Activated CD4-positive, alpha-beta T cell treated with anti-CD3 and anti-CD28 coated beads for 36 hours (primary cell): ENCODE measurements around the gene MUL1. TPM values are rescaled to one million over a fixed set of nuclear protein-coding genes. Genes with fewer than 3 reads are reported as not detected.
A peak's percentile ranks its signal among the peaks of the same experiment; 100 is the strongest.
"Not testable (repeated sequence)": the region's sequence is repeated elsewhere in the genome, so short reads cannot be mapped to it uniquely, and the experiment has no call there.

ENCODE experiments used
- ATAC-seq: fragments of 200-7000 bp; cut with Tn5 transposase; one replicate; pipeline ENCODE4 v1.10.0; 2021; ENCODE audit warnings: mild to moderate bottlenecking, moderate library complexity
- CTCF ChIA-PET: fragments of 350-600 bp; sonication (Branson Sonifier 250); formaldehyde crosslinking; loops from one replicate; lab custom pipeline; 2021; ENCODE audit warnings: antibody characterized with exemption; lab: Charles Lee
- POLR2A ChIA-PET: fragments of 350-600 bp; sonication (Branson Sonifier 250); formaldehyde crosslinking; loops from one replicate; lab custom pipeline; 2021; ENCODE audit warnings: antibody characterized with exemption, inconsistent platforms; lab: Charles Lee
- DNase-seq: peaks from one replicate; pipeline ENCODE4 v3.0.0-alpha.2; 2020
- H3K27ac Mint-ChIP-seq: one replicate; pipeline ENCODE4 v1.8.0; 2021; ENCODE audit warnings: mixed read lengths
- H3K27me3 Mint-ChIP-seq: one replicate; pipeline ENCODE4 v1.8.0; 2021; ENCODE audit warnings: mixed read lengths
- H3K36me3 Mint-ChIP-seq: one replicate; pipeline ENCODE4 v1.8.0; 2021; ENCODE audit warnings: low read depth, mixed read lengths
- H3K4me1 Mint-ChIP-seq: one replicate; pipeline ENCODE4 v1.8.0; 2021; ENCODE audit warnings: mixed read lengths
- H3K4me3 Mint-ChIP-seq: one replicate; pipeline ENCODE4 v1.8.0; 2021; ENCODE audit warnings: mild to moderate bottlenecking, moderate library complexity, mixed read lengths
- H3K9me3 Mint-ChIP-seq: one replicate; pipeline ENCODE4 v1.8.0; 2021; ENCODE audit warnings: low read depth, mixed read lengths
- intact Hi-C, 2 experiments: fragments of 100-400 bp; cut with DNase I in 1 of 2; cut with micrococcal nuclease in 1 of 2; formaldehyde crosslinking; loops; one replicate each; pipeline versions ENCODE4 v1.14.2 to v1.15.1; 2022 to 2024; cut with DNase I, micrococcal nuclease
- total RNA-seq, 2 experiments: library from RNA; stranded (reverse); gene quantifications; one replicate each; pipeline ENCODE4 v1.2.3, GENCODE V29; 2021

MUL1 gene
- total RNA-seq, 2 experiments from 2014 or later = 9.0 to 13.1 TPM

- ATAC-seq (peak; percentile 45), DNase-seq (no peak)
- Mint-ChIP-seq H3K36me3 (peaks cover 8% of the 10 kb centered on the region), H3K4me3 (peak overlapping the region; percentile 79), H3K4me1 (peaks cover 17% of the 10 kb centered on the region), H3K27ac (peak overlapping the region; percentile 65), H3K27me3 (peaks cover 2% of the 10 kb centered on the region), H3K9me3 (no peaks in the 10 kb centered on the region)
- CTCF ChIA-PET = interaction anchor here (0.5 to 0.8 kb wide), 3 partner anchors 13 to 1011 kb away, joined by 4 read pairs; no protein-coding TSS in a partner anchor
- POLR2A ChIA-PET = no interaction called here
- intact Hi-C loops = loop anchor here (1.0 to 10.0 kb wide), 4 partner anchors 11 to 838 kb away; partner anchors contain the start of genes HP1BP3 (in 1 of the 2) and PINK1 (in 1 of the 2)
These were observed 745 bp downstream of the MUL1 start for GRCh38 chr1:20507248-20507563.

- POLR2A ChIA-PET = no interaction called here
These were observed 2.5 kb downstream of the MUL1 start for GRCh38 chr1:20505488-20505887.

GRCh38 chr1:20500716-20501115 is 7.2 kb downstream of the MUL1 start:
- peaks cover 13% of the 10 kb centered on the region for H3K4me1 Mint-ChIP-seq
- POLR2A ChIA-PET = no interaction called here

More at GRCh38 chr1:20505488-20505887, 2.5 kb downstream of the MUL1 start:
- ATAC-seq (no peak), DNase-seq (no peak)
- no peak overlapping the region for H3K4me3 Mint-ChIP-seq
- H3K36me3 Mint-ChIP-seq = peaks cover 18% of the 10 kb centered on the region
- H3K27ac Mint-ChIP-seq = peak overlapping the region; percentile 19
- peaks cover 17% of the 10 kb centered on the region for H3K4me1 Mint-ChIP-seq
- intact Hi-C loops = loop anchor here (5.0 to 10.0 kb wide), 3 partner anchors 127 to 839 kb away; partner anchors contain the start of genes HP1BP3 (in 1 of the 2) and PINK1 (in 1 of the 2)
- CTCF ChIA-PET = interaction anchor here (1.3 to 1.4 kb wide), 2 partner anchors 11 to 178 kb away, joined by 3 to 5 read pairs; no protein-coding TSS in a partner anchor
- H3K27me3 Mint-ChIP-seq = no peaks in the 10 kb centered on the region
- no peaks in the 10 kb centered on the region for H3K9me3 Mint-ChIP-seq

GRCh38 chr1:20499718-20500117 is 8.2 kb downstream of the MUL1 start:
- Mint-ChIP-seq H3K9me3 (no peaks in the 10 kb centered on the region), H3K36me3 (peaks cover 28% of the 10 kb centered on the region), H3K27me3 (no peaks in the 10 kb centered on the region), H3K27ac (no peak overlapping the region), H3K4me3 (no peak overlapping the region), H3K4me1 (peaks cover 5% of the 10 kb centered on the region)
- ChIA-PET POLR2A (no interaction called here), CTCF (interaction anchor here (0.9 kb wide), 1 partner anchor 18 kb away, joined by 3 read pairs; no protein-coding TSS in a partner anchor)
- DNase-seq = no peak
- intact Hi-C loops = loop anchor here in 1 of 2 experiments (10.0 kb wide), 2 partner anchors 785 to 845 kb away; no protein-coding TSS in a partner anchor
- no peak for ATAC-seq

More at GRCh38 chr1:20500716-20501115, 7.2 kb downstream of the MUL1 start:
- Mint-ChIP-seq H3K27me3 (no peaks in the 10 kb centered on the region), H3K9me3 (no peaks in the 10 kb centered on the region), H3K27ac (no peak overlapping the region), H3K36me3 (peaks cover 28% of the 10 kb centered on the region), H3K4me3 (no peak overlapping the region)
- DNase-seq = no peak
- ATAC-seq = no peak
- CTCF ChIA-PET = interaction anchor here (0.9 kb wide), 1 partner anchor 17 kb away, joined by 3 read pairs; no protein-coding TSS in a partner anchor
- intact Hi-C loops = loop anchor here in 1 of 2 experiments (10.0 kb wide), 1 partner anchor 844 kb away; no protein-coding TSS in a partner anchor

- H3K27me3 Mint-ChIP-seq = no peaks in the 10 kb centered on the region
- intact Hi-C loops = loop anchor here in 1 of 2 experiments (10.0 kb wide), 1 partner anchor 784 kb away; no protein-coding TSS in a partner anchor
- ChIA-PET POLR2A (interaction anchor here (0.6 kb wide), 1 partner anchor 673 kb away, joined by 3 read pairs; no protein-coding TSS in a partner anchor), CTCF (no interaction called here)
- H3K9me3 Mint-ChIP-seq = no peaks in the 10 kb centered on the region
- H3K27ac Mint-ChIP-seq = no peak overlapping the region
- no peak for ATAC-seq
- H3K4me3 Mint-ChIP-seq = no peak overlapping the region
- peaks cover 28% of the 10 kb centered on the region for H3K36me3 Mint-ChIP-seq
- no peak for DNase-seq
- H3K4me1 Mint-ChIP-seq = peaks cover 2% of the 10 kb centered on the region
These were observed 8.8 kb downstream of the MUL1 start for GRCh38 chr1:20499105-20499504.

- CTCF ChIA-PET = no interaction called here
- Mint-ChIP-seq H3K4me3 (no peak overlapping the region), H3K9me3 (no peaks in the 10 kb centered on the region), H3K27ac (no peak overlapping the region), H3K36me3 (peaks cover 26% of the 10 kb centered on the region), H3K27me3 (peaks cover under 1% of the 10 kb centered on the region), H3K4me1 (no peaks in the 10 kb centered on the region)
- no peak for ATAC-seq
- intact Hi-C loops = loop anchor here in 1 of 2 experiments (10.0 kb wide), 1 partner anchor 783 kb away; no protein-coding TSS in a partner anchor
- POLR2A ChIA-PET = no interaction called here
- DNase-seq = no peak
These were observed 9.8 kb downstream of the MUL1 start for GRCh38 chr1:20498116-20498515.

GRCh38 chr1:20497506-20497905 is 10.4 kb downstream of the MUL1 start:
- Mint-ChIP-seq H3K27me3 (peaks cover 3% of the 10 kb centered on the region), H3K9me3 (no peaks in the 10 kb centered on the region), H3K36me3 (peaks cover 24% of the 10 kb centered on the region), H3K27ac (no peak overlapping the region), H3K4me1 (no peaks in the 10 kb centered on the region), H3K4me3 (no peak overlapping the region)
- POLR2A ChIA-PET = no interaction called here
- CTCF ChIA-PET = no interaction called here
- no peak for ATAC-seq
- DNase-seq = no peak
- intact Hi-C loops = loop anchor here in 1 of 2 experiments (10.0 kb wide), 1 partner anchor 783 kb away; no protein-coding TSS in a partner anchor

- DNase-seq, H3K9me3 Mint-ChIP-seq, H3K4me1 Mint-ChIP-seq, H3K27me3 Mint-ChIP-seq, POLR2A ChIA-PET, H3K4me3 Mint-ChIP-seq, ATAC-seq: not testable (repeated sequence)
- H3K36me3 Mint-ChIP-seq = peaks cover 21% of the 10 kb centered on the region
- H3K27ac Mint-ChIP-seq = peak overlapping the region; percentile 67
- CTCF ChIA-PET = interaction anchor here (5.0 kb wide), 1 partner anchor 282 kb away, joined by 51 read pairs; no protein-coding TSS in a partner anchor
- intact Hi-C loops = loop anchor here (1.0 to 10.0 kb wide), 2 partner anchors 10 to 782 kb away; no protein-coding TSS in a partner anchor
These were observed 11.1 kb downstream of the MUL1 start for GRCh38 chr1:20496725-20497383.

- no peak overlapping the region for H3K4me3 Mint-ChIP-seq
- ChIA-PET CTCF (interaction anchor here (5.0 kb wide), 1 partner anchor 281 kb away, joined by 51 read pairs; no protein-coding TSS in a partner anchor), POLR2A (no interaction called here)
- peaks cover 3% of the 10 kb centered on the region for H3K27me3 Mint-ChIP-seq
- peak overlapping the region; percentile 67 for H3K27ac Mint-ChIP-seq
- ATAC-seq = peak; percentile 85
- DNase-seq = peak; percentile 69
- peaks cover 18% of the 10 kb centered on the region for H3K36me3 Mint-ChIP-seq
- no peaks in the 10 kb centered on the region for H3K4me1 Mint-ChIP-seq
- no peaks in the 10 kb centered on the region for H3K9me3 Mint-ChIP-seq
- intact Hi-C loops = loop anchor here (1.0 to 10.0 kb wide), 2 partner anchors 11 to 781 kb away; no protein-coding TSS in a partner anchor
These were observed 11.7 kb downstream of the MUL1 start for GRCh38 chr1:20496241-20496661.

GRCh38 chr1:20495661-20496060 is 12.3 kb downstream of the MUL1 start:
- ChIA-PET POLR2A (no interaction called here), CTCF (interaction anchor here (0.8 to 5.0 kb wide), 6 partner anchors 17 to 314 kb away, joined by 3 to 51 read pairs (median 3); no protein-coding TSS in a partner anchor)
- peaks cover 3% of the 10 kb centered on the region for H3K27me3 Mint-ChIP-seq
- ATAC-seq = no peak
- H3K4me3 Mint-ChIP-seq = no peak overlapping the region
- peak overlapping the region; percentile 60 for H3K27ac Mint-ChIP-seq
- no peak for DNase-seq
- no peaks in the 10 kb centered on the region for H3K9me3 Mint-ChIP-seq
- intact Hi-C loops = loop anchor here (1.0 to 10.0 kb wide), 2 partner anchors 12 to 781 kb away; no protein-coding TSS in a partner anchor
- peaks cover 15% of the 10 kb centered on the region for H3K36me3 Mint-ChIP-seq
- no peaks in the 10 kb centered on the region for H3K4me1 Mint-ChIP-seq
